RWPE1 (cell line): Measurements from ENCODE around the gene TNIP2.
A peak's percentile ranks its signal among the peaks of the same experiment; 100 is the strongest.
"Not testable (repeated sequence)": the region's sequence is repeated elsewhere in the genome, so short reads cannot be mapped to it uniquely, and the experiment has no call there.

Experiments
- CTCF ChIA-PET: fragments of 350-600 bp; sonication (Branson Sonifier 250); formaldehyde crosslinking; extraction: SDS; loops from one replicate; lab custom pipeline; 2021; lab: Yijun Ruan, JAX
- POLR2A ChIA-PET: fragments of 400-600 bp; formaldehyde crosslinking; extraction: SDS; loops from one replicate; lab custom pipeline; 2020; ENCODE audit warnings: antibody characterized with exemption; ENCODE audit not compliant: low non-redundant PET; lab: Yijun Ruan, JAX
- DNase-seq: peaks from one replicate; pipeline ENCODE4 v3.0.0; 2012; ENCODE audit warnings: low spot score
- H3K27ac ChIP-seq: fragments of 450-650 bp; 2 replicates; pipeline ENCODE4 v1.5.1; 2017
- CTCF ChIP-seq: fragments of 450-650 bp; conservative IDR thresholded peaks from 2 replicates; pipeline ENCODE4 v1.5.1; 2017; ENCODE audit warnings: low read depth, mild to moderate bottlenecking

The TNIP2 gene

GRCh38 chr4:2743518-2744445 lies 12.4 kb downstream of the TNIP2 start:
- DNase-seq = no peak
- peak overlapping the region; percentile 71 for H3K27ac ChIP-seq
- TF ChIP-seq CTCF = no peak
- POLR2A ChIA-PET = no interaction called here
- CTCF ChIA-PET = no interaction called here

DNA sequence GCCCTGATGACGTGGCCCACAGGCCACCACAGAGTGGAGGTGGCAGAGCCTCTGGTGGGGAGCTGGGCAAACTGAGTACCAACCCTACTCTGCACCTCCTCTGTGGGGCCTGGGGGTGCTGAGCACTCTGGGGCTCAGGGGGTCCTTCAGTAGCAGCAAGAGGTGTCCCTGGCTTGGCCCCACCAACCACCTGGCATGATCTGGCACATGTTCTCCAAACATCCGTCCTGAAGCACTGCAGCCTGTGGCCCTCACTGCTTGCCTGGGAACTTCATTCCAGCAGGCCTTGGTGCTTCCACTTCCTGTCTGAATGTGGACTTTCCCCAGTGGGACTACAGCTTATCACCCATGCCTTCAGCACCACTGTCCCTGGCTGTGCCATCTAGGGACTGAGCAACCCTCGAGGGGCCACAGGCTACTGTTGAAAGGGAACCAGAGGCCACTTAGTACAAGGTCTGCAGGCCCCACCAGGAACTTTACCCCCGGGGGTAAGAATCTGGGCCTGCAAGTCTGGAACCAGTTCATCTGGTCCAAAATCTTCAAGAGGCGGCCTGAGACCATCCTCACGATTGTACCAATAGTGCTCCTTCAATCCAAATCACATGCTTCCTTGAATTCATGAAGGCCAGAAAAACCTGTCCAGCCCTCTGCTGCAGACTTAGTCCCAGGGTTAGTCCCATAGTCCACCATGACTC lies 13.2 kb downstream of the TNIP2 start:
- H3K27ac ChIP-seq = peak overlapping the region; percentile 71
- DNase-seq = no peak
- no peak for TF ChIP-seq CTCF
- CTCF ChIA-PET = no interaction called here
- POLR2A ChIA-PET = no interaction called here

DNA sequence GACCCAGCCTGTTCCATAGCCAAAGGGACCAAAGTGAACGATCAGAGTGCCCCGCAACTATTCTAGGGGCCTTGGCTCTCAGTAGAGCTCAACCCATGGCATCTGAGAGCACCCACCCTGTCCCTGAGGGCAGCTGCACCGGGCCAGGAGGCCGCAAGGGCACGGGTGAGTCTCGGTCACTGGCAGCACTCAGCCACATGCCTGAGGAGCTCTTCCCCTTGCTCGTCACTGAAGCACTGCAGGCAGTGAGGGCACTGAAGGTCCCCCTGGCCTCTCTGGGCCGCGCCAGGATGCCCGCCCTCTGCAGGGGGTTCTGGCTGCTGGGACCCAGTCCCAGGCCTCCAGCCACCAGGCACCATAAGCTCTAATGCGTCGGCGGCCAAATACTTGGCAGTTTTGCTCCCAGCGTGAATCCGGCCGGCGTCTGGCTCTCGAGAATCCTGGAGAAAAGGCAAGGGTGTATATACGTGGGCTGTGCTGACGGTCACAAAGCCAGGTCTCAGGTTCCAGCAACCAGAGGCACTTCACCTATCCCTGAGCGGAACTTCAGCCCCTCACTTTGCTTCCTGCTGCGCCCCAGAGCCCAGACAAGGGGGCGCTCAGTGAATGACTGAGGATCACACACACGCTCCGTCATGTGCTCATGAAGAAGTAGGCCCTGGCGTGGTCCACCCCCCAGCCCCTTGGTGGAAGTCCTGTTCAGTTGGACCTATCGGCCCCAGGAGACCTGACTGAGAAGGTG lies 13.9 kb downstream of the TNIP2 start:
- no peak for DNase-seq
- CTCF ChIA-PET = no interaction called here
- POLR2A ChIA-PET = no interaction called here
- H3K27ac ChIP-seq = peak overlapping the region; percentile 71
- TF ChIP-seq CTCF = no peak

DNA sequence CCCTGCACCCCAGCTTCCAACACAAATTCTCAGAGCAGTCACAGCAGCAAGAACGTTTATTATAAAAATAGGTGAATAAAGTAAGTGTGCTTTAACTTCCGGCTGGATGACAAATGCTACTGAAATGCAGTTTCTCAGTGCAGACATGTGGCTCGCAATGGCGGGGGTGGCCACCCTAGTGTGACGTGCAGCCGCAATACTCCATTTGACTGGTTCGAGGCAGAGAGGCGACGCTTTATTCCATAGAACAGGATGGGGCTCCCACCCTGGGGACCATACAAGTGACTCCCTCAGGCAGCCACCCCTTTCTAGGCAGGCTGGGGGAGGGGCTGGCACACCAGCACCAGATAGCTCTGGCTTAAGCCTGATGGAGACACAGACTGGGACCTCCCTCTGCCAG lies 14.5 kb downstream of the TNIP2 start:
- TF ChIP-seq CTCF = no peak
- DNase-seq = no peak
- POLR2A ChIA-PET = no interaction called here
- peak overlapping the region; percentile 71 for H3K27ac ChIP-seq
- CTCF ChIA-PET = no interaction called here

- DNase-seq, H3K27ac ChIP-seq, CTCF ChIA-PET, POLR2A ChIA-PET: not testable (repeated sequence)
These were observed 17.8 kb downstream of the TNIP2 start for GRCh38 chr4:2738296-2738695.

GRCh38 chr4:2735869-2736268 lies 20.3 kb downstream of the TNIP2 start:
- TF ChIP-seq CTCF = no peak
- no peak for DNase-seq
- H3K27ac ChIP-seq = no peak overlapping the region
- ChIA-PET CTCF (no interaction called here), POLR2A (no interaction called here)
